WERI-Rb-1 (cell line): ENCODE results near the gene TGM2.

Source experiments
- DNase-seq: peaks from one replicate; pipeline ENCODE4 v3.0.0-alpha.2; 2020
- H3K27ac ChIP-seq: fragments of 250-450 bp; sonication (Bioruptor Pico); 2 replicates; pipeline ENCODE4 v1.5.1; 2020; ENCODE audit warnings: mild to moderate bottlenecking, moderate library complexity
- H3K27me3 ChIP-seq: fragments of 250-450 bp; sonication (Bioruptor Pico); 2 replicates; pipeline ENCODE4 v1.5.1; 2021; ENCODE audit warnings: mild to moderate bottlenecking, low read depth, moderate library complexity; ENCODE audit not compliant: insufficient read depth, severe bottlenecking
- H3K36me3 ChIP-seq: fragments of 250-450 bp; sonication (Bioruptor Pico); 2 replicates; pipeline ENCODE4 v1.5.1; 2020; ENCODE audit warnings: mild to moderate bottlenecking, moderate library complexity
- H3K4me3 ChIP-seq: 2 replicates; pipeline ENCODE4 v1.5.1; 2011; ENCODE audit warnings: low read depth, mild to moderate bottlenecking, control low read depth, low read length
- H3K9me3 ChIP-seq: fragments of 250-450 bp; sonication (Bioruptor Pico); 2 replicates; pipeline ENCODE4 v1.5.1; 2021; ENCODE audit warnings: mild to moderate bottlenecking, moderate library complexity; ENCODE audit not compliant: severe bottlenecking
- CTCF ChIP-seq: IDR thresholded peaks from 2 replicates; pipeline ENCODE4 v1.5.1; 2011; ENCODE audit warnings: low read depth, mild to moderate bottlenecking, control low read depth, inconsistent platforms, low read length

TGM2 gene

GRCh38 chr20:38083338-38084048, 81.6 kb downstream of the TGM2 start:
- Histone ChIP-seq H3K27ac (no peak overlapping the region), H3K27me3 (no peaks in the 10 kb centered on the region), H3K9me3 (no peaks in the 10 kb centered on the region), H3K4me3 (no peak overlapping the region), H3K36me3 (peaks cover 66% of the 10 kb centered on the region)
- DNase-seq: no peak
- no peak for TF ChIP-seq CTCF

GRCh38 chr20:38082894-38083293, 82.2 kb downstream of the TGM2 start:
- Histone ChIP-seq H3K36me3 (peaks cover 62% of the 10 kb centered on the region), H3K27me3 (no peaks in the 10 kb centered on the region), H3K9me3 (no peaks in the 10 kb centered on the region), H3K4me3 (no peak overlapping the region), H3K27ac (no peak overlapping the region)
- TF ChIP-seq CTCF: no peak
- no peak for DNase-seq

- H3K36me3 ChIP-seq: peaks cover 60% of the 10 kb centered on the region
- DNase-seq: no peak
Measured at GRCh38 chr20:38081575-38081974, 83.5 kb downstream of the TGM2 start.

GRCh38 chr20:38079353-38079752, 85.7 kb downstream of the TGM2 start:
- Histone ChIP-seq H3K36me3 (peaks cover 50% of the 10 kb centered on the region), H3K27ac (no peak overlapping the region), H3K27me3 (no peaks in the 10 kb centered on the region), H3K4me3 (no peak overlapping the region), H3K9me3 (no peaks in the 10 kb centered on the region)
- TF ChIP-seq CTCF: no peak
- no peak for DNase-seq

More at GRCh38 chr20:38081575-38081974, 83.5 kb downstream of the TGM2 start:
- Histone ChIP-seq H3K9me3 (no peaks in the 10 kb centered on the region), H3K4me3 (no peak overlapping the region), H3K27me3 (no peaks in the 10 kb centered on the region), H3K27ac (no peak overlapping the region)
- no peak for TF ChIP-seq CTCF

GRCh38 chr20:38078084-38078483, 87.0 kb downstream of the TGM2 start:
- H3K4me3 ChIP-seq: no peak overlapping the region
- no peaks in the 10 kb centered on the region for H3K27me3 ChIP-seq
- no peak for DNase-seq
- H3K36me3 ChIP-seq: peaks cover 51% of the 10 kb centered on the region
- H3K27ac ChIP-seq: no peak overlapping the region
- no peak for TF ChIP-seq CTCF
- H3K9me3 ChIP-seq: no peaks in the 10 kb centered on the region
